A673 (cell line): Measurements from ENCODE around the gene GPR158.

Experiments
- EZH2 ChIP-seq: fragments of 200-600 bp; sonication (generic); IDR thresholded peaks from 2 replicates; pipeline ENCODE4 v1.6.1; 2017; ENCODE audit warnings: borderline replicate concordance, low read depth, mild to moderate bottlenecking, mixed read lengths, antibody characterized with exemption, low read length; ENCODE audit not compliant: poor library complexity, severe bottlenecking
- TF ChIP-seq, protein P1 (sequence below): fragments of 300-800, 200-600 bp; sonication (generic); conservative IDR thresholded peaks from 2 replicates; pipeline ENCODE4 v1.5.1; 2017; ENCODE audit warnings: low read depth, mild to moderate bottlenecking, antibody characterized with exemption, low read length, moderate library complexity, mixed read lengths

DNA sequence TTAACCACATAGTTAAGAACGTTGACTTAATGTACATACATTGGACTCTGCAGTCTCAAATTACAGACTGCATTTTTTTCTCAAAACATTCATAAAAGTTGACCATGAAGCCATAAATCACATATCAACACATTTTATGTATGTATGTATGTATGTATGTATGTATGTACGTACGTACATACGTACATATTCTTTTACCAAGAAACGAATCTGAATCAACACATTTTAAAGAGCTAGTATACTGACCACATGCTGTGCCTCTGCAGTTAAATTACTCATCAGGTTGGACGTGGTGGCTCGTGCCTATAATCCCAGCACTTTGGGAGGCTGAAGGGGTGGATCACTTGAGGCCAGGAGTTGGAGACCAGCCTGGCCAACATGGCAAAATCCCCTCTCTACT, 105.8 kb downstream of the GPR158 start:
- TF ChIP-seq, protein P1, sequence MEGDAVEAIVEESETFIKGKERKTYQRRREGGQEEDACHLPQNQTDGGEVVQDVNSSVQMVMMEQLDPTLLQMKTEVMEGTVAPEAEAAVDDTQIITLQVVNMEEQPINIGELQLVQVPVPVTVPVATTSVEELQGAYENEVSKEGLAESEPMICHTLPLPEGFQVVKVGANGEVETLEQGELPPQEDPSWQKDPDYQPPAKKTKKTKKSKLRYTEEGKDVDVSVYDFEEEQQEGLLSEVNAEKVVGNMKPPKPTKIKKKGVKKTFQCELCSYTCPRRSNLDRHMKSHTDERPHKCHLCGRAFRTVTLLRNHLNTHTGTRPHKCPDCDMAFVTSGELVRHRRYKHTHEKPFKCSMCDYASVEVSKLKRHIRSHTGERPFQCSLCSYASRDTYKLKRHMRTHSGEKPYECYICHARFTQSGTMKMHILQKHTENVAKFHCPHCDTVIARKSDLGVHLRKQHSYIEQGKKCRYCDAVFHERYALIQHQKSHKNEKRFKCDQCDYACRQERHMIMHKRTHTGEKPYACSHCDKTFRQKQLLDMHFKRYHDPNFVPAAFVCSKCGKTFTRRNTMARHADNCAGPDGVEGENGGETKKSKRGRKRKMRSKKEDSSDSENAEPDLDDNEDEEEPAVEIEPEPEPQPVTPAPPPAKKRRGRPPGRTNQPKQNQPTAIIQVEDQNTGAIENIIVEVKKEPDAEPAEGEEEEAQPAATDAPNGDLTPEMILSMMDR, result no peak
- TF ChIP-seq EZH2, result no peak
